ENCODE data around the gene FZD1. TPM values are rescaled to one million over a fixed set of nuclear protein-coding genes. Genes with fewer than 3 reads are reported as not detected.

Gene FZD1
- total and polyA plus RNA-seq, 2 of the 8 experiments (the other 6 are each of a cell fraction or from before 2014, with no cell fraction given): 0.62 to 0.91 TPM

GRCh38 chr7:91288208-91288824, 24.1 kb downstream of the FZD1 start (continued):
- TF ChIP-seq CHD7 (IDR thresholded peaks at IDR 0.05; ENCODE audit: insufficient replicate concordance, low read length): no peak
- TF ChIP-seq RFX5 (IDR thresholded peaks at IDR 0.05; ENCODE audit: borderline replicate concordance, low read depth, low read length): no peak
- TF ChIP-seq ATF2 (IDR thresholded peaks at IDR 0.05; ENCODE audit: low read length): no peak
- no peak for TF ChIP-seq SRF (IDR thresholded peaks at IDR 0.05; ENCODE audit: low read depth, low read length)
- no peak for TF ChIP-seq YY1 (IDR thresholded peaks at IDR 0.05; ENCODE audit: low read depth, low read length)
- peak; percentile 66 to 80 for TF ChIP-seq RAD21 (IDR thresholded peaks at IDR 0.05 in 1 of 2, conservative IDR thresholded peaks at IDR 0.05 in 1 of 2; ENCODE audit: low read depth in 2 of 2, low read length in 2 of 2)
- no peak for TF ChIP-seq FOSL1 (IDR thresholded peaks at IDR 0.05; ENCODE audit: insufficient read depth, low read depth, low read length)
- no peak for TF ChIP-seq KDM1A (IDR thresholded peaks at IDR 0.05; ENCODE audit: borderline replicate concordance, low read length)
